GM21786 (cell line): ENCODE measurements around the gene CAPN7.

Source experiments
- ATAC-seq: cut with Tn5 transposase; IDR thresholded peaks from one replicate; pipeline ENCODE4 v1.9.1; 2021; ENCODE audit not compliant: unreplicated experiment

The CAPN7 gene

DNA sequence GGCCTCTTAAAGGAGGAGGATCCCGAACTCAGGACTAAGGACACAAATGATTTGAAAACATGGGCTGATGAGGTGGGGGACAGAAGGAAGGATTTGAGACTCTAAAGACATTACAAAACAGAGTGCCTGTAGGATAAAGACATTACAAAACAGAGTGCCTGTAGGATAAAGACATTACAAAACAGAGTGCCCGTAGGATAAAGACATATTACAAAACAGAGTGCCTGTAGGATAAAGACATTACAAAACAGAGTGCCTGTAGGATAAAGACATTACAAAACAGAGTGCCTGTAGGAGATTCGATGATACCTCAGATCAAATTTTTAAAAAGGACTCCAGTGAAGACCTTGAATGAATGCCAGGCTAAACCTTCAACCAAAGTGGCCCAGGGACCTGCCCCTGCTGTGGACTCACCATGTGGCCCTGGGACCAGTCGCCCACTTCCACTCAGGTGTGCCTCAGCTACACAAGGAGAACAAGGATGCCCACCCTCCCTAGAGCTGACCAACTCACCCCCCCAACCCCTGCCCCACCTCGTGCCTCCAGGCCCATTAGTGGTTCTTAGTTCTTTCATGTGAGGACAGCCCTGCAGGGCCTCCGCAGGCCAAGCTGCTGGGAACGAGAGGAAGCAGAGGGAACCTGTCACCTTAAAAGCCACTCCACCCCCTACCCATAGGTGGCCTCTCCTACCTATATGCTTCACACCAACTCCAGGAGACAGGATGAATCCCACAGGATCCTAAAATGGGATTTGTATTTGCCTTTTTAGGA is 66.6 kb downstream of the CAPN7 start:
- ATAC-seq: no peak

DNA sequence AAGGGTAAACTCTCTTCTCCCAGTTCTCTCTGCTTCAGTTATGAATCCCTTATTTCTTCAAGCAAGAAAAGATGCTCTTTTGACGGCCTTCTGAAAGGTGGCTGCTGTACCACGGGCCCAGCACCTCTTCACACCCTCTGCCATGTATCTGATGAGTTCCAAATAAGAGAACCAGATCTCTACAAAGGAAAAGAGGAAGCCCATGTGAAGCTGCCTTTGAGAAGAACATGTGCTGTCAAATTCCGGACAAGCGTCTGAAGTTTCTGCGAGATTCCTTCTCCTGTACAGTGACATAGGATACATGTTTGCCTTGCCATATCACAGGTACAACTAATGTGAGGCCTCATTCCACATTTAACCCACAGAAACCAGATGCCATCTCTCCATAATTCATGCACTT is 67.2 kb downstream of the CAPN7 start:
- ATAC-seq: no peak

DNA sequence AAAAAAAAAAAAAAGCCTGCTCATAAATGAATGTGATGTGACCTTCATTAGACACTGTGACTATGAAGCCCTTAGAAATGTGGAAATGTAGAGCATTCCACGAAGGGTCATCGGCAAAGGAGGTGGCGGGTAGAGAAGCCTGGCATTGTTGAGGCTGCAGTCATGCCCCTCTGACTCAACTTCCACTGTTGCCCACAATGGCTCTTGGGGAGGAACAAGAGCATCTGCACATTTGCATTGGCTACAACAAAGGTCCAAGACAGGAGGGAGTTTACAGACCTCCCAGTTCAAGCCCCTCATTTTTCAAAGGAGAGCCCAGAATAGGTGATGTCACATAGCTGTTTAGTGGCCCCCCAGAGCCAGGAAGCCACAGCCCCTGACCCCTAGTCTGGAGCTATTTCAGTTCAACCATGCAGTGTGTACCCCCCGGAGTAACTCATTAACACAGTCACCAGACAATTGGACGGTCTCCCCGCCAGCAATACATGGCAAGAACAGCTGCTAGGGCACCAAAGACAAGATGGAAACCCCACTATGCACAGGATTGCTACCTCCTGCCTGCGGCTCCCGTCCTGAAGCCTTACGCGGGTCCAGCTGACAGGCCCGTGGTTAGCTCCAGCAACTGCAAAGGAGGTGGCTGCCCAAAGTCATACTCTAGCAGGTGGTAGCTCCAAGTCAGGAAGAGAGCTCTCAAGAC is 70.1 kb downstream of the CAPN7 start:
- ATAC-seq: no peak

DNA sequence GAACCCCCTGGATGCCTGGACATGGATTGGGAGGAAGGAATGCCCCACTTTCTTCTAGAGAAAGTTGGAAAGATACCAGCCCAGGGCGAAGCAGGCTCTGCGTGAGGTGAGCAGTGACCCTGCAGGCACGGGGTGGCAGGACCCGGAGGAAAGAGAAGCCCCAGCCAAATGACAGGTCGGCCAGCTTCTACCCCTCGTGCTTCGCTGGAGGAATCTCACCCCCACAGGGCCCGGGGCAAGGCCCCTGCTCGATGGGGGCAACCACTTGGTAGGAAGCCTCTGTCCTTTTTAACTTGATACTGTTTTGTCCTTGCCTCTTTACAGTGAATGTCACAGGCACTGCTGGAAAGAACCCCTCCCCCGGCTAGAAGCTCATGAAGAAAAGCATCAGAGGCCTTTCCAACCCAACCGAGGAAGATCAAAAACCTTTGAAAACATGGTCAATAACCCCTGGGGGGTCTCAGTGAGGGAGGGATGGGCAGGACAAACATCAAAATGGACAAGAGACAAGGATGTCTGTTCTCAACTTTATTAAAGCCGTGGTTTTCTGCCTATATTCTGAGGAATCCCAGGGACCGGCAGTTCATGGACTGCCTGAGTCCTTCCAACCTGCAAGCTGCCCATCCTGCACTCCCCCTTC is 71.9 kb downstream of the CAPN7 start:
- ATAC-seq: no peak

DNA sequence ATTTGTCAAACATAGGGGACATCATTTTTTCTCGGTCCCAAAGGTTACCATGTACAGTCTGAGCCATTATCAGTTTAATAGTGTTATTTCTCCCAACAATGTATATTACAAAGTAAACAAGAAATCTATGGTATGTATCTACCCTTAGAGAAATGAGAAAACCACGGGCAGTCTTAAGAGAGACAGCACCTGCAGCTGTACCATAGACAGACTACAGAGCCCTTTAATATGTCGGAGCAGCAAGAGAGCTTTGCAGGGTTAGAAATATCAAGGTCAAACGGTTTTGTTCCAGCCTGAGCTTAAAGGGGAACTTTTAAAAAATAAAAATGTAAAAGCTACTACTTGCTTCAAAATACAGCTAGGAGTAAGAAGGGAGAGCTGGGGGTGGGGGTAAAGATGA is 73.2 kb downstream of the CAPN7 start:
- no peak for ATAC-seq

DNA sequence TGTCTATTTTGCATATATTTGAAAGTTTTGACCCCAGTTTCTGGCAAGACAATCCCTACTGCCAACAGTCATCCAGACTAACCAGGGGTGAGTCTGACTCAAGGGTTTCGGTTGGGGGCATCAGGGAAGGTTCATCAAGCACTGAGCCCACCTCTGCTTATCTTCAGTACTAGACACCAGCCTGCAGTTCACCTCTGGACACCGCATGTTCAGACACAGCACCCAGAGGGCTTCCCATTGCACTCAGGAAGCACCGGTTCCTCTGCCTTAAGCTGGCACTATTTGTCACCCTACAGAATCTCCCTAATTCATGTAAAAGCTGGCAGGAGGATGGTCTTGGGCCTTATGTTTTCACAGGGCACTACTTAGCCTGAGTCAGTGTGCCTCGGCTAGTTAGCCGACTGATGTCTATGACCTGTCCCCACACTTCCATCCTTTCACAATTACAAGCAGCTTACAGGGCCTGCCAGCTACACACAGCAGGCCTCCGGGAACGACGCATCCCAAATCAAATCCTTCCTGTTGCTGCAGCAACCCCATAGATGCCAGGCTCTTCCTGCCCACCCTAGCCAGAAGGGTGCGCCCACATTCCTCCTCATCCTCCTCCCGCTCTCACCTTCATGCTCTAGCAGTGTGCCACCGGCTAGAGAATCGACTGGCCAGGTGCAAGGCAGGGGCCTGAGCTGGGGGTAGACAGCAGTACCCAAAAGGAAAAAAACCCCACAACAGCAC is 73.8 kb downstream of the CAPN7 start:
- no peak for ATAC-seq

DNA sequence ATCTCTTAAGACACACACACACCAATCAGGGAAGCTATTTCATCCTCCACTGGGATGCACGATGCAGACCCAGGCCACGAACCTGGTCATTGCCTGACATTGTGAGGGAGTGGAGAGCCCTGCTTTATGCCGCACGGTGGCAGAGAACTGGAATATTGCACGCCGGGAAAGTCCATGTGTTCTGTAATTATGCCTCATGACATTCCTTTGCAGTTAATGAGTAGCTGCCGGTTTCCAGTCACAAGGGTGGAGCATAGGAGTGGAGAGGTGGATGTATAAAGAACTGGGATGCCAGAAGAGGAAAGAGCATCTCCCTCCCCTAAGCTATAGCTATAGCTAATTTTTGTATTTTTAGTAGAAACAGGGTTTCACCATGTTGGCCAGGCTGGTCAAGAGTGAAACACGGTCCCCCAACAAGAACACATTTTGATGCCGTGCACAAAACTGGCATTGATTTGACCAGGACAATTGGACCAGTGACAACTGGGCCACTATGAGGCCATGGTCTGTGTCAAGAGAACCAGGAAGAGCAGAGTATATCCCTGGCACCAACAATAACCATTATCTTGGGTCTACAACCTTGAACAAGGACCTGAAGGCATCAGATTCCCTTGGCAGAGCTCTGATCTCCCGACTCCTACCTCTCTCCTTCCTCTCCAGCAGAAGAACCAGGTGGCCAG is 74.9 kb downstream of the CAPN7 start:
- no peak for ATAC-seq

DNA sequence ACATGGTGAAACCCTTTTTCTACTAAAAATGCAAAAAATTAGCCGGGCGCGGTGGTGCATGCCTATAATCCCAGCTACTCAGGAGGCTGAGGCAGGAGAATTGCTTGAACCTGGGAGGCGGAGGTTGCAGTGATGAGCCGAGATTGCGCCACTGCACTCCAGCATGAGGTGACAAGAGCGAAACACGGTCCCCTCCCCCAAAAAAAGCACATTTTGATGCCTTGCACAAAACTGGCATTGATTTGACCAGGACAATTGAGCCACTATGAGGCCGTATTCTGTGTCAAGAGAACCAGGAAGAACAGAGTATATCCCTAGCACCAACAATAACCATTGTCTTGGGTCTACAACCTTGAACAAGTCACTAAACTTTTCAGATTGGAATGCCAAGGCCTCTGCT is 75.8 kb downstream of the CAPN7 start:
- ATAC-seq: no peak

DNA sequence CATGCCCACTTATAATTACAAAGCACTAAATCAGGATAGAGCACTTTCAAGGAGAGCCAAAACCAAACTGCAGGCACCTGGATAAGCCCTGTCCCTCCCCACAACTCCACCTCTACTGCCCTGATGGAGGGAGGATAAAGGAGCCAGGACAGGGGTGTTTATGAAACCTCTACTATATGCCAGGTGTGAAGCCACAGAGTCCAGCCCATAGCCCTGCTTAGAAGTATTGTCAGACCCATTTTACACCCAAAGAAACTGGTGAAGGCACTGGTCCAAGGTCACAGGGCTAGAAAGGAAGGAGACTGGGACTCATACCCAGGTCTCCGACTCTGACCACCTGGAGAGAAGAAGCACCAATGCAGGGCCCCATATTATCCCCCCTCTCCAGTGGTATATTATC is 77.7 kb downstream of the CAPN7 start:
- ATAC-seq: no peak

DNA sequence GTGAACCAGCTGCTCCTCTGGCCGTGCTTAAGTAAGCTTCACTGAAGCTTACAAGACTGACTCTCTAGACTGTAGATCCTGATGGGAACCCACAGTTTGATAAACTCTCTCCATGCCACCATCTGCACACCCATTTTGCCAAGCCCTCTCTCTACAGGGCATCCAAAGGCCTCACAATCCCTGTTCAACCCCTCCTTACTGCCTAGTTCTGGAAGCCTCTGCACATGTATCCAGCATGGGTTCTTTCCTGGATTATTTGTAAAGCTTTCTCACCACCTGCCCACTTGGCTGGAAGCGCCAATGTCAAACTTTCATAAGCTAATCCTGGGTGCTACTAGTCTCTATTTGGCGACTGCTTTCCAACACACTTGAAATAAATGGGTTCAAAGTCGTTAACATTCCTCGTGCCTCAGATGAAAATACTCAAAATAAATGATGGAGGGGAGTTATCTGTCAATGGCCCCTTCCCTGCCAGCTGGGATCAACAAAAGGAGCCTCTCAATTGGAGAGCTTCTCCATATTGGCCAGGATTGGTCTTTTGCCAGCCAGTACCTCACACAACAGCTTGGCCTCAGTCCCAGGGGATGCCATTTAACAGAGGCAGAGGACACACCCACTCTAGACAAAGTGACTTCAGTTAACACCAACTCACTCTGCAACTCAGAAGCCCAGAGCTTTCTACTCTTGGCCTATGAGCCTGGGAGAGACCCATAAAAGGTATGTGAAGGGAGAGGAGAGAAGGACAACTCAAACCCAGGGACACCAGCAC is 78.3 kb downstream of the CAPN7 start:
- no peak for ATAC-seq

DNA sequence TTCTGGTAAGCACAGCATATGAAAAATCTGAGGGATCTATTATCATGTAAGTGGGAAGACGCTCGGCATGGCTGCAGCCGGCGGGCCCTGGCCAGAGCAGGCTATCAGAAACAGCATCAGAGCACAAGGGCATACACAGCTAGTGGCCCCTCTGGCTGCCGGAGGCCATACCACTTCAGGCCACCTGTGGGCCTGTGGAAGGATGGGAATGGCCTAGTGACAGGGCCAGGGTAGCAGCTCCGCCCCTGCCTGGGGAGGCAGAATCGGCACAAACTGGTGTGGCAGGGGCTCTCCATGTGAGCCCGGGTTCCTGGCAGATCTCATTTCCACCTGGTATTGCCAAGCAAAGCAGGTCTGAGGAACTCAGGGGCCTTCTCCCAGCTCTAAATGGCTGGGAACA is 80.0 kb downstream of the CAPN7 start:
- no peak for ATAC-seq

DNA sequence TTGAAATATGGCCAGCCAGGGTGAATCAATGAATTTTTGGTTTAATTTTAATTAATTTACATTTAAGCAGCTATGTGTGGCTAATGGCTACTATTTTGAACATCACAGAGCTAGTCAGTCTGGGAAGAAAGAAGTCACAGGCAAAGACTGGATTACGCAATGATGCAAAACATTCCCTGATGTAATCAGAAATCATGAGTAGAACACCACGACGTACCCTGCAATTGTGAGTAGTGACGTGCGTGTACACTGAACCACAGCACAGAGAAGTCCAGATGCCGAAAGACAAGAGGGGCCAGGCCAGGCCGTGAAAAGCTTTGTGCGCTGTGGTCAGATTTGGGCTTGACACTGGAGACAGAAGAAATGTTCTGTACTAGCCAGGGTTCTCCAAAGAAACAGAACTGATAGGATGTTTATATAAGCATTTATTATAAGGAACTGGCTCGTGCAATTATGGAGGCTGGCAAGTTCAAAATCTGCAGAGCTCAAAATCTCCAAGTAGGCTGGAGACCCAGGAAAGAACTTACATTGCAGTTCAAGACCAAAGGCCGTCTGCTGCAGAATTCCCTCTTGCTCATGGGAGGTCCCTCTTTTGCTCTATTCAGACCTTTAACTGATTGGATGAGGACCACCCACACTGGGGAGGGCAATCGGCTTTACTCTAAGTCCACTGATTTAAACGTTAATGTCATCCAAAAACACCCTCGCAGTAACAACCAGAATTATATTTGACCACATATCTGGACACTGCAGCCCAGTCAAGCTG is 81.7 kb downstream of the CAPN7 start:
- no peak for ATAC-seq

DNA sequence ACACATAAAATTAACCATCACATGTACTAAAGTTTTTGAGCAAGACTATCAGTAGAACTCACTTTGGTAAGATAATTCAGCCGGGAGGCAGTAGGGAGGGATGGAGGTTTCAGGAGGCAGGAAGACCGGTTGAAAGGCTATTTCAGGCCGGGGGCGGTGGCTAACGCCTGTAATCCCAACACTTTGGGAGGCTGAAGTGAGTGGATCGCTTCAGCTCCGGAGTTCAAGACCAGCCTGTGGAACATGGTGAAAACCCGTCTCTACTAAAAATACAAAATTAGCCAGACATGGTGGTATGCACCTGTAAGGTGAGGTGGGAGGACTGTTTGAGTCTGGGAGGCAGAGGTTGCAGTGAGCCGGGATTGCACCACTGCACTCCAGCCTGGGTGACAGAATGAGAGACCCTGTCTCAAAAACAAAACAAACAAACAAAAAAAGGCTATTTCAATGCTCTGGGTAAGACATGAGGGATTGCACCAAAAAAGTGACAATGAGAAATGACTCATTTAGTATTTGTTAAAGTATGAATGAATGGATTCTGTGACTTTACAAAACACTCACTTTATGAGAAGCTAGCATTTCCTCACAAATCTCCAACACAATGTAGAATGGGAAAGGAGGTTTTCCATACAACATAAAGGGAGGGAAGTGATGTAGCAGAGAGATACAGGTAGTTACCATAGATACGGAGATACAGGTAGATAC is 82.4 kb downstream of the CAPN7 start:
- ATAC-seq: no peak

DNA sequence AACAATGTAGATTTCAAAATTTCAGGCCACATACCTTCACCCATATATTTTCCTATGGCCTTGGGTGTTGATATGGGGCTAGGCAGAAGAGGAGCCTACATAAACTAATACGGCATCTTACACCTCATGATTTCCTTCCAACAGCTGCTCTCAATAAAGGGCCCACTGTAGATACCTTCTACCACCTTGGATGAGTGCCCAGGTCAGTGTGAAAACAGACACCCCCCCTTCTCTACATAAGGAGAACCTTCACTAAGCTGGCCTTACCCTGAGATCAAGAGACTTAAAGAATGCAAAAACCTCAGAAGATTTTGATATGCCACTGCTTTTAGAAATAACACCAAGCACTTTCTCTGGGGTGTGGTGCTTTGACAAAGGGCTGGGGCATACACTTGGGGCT is 83.6 kb downstream of the CAPN7 start:
- no peak for ATAC-seq

DNA sequence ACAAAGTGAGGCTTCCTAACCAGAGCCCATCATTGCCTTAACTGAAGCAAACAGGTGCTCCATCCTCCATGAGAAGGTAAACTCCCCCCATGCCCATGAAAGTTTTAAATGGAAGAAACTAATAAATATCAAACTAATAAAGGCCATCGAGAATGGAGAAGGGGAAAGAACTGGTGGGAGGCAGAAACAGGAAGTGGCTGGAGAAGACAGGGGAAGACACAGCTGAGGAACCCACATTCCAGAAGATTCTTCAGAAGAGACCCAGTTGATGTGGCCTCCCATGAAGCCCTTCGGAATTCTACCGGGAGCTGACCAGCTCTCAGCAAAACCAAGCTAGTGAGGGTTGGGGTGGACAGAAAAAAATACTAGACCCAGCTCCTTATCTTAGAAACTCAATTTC is 84.7 kb downstream of the CAPN7 start:
- no peak for ATAC-seq

DNA sequence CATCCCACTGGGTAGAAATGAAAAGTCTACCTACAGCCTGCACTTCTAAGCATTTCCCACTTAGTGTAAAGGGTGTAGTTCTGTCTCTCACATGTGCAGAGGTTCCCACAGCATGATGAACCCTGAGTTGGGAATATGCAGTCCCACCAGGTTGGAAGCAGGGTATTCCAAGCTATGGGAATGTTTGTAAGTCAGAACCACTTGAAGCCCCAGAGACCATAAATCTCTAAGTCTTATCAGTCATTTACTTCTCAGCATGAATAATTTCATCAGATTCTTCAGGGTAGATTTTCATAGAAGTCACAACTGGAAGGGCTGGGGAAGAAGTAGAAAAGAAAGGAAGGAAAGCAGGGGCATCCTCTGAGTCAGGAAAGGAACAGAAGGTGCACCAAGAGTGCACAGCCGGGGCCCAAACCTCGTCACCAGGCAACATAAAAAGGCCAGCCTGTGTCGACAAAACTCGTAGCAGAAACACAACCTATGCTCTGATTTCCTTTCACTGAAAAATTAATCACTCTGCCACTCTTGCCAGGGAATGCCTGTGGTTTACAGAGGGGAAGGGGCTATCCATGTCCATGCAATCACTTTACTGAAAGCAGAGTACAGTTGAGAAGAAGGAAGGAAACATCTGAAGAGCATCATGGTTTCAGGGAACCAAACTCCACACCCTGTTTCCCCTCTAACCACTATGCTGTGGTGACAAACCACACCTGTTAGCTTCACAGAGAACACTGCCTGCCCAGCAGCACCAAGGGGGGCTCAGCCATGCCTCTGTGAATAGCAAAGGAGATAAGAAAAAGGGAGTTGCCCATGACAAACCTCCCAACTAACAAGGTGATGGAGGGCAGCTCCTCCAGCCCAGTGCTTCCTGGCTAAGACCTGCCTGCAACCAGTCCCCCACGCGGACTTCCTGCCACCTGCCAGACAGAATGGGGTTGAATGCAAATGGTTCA is 85.8 kb downstream of the CAPN7 start:
- ATAC-seq: peak; percentile 88

DNA sequence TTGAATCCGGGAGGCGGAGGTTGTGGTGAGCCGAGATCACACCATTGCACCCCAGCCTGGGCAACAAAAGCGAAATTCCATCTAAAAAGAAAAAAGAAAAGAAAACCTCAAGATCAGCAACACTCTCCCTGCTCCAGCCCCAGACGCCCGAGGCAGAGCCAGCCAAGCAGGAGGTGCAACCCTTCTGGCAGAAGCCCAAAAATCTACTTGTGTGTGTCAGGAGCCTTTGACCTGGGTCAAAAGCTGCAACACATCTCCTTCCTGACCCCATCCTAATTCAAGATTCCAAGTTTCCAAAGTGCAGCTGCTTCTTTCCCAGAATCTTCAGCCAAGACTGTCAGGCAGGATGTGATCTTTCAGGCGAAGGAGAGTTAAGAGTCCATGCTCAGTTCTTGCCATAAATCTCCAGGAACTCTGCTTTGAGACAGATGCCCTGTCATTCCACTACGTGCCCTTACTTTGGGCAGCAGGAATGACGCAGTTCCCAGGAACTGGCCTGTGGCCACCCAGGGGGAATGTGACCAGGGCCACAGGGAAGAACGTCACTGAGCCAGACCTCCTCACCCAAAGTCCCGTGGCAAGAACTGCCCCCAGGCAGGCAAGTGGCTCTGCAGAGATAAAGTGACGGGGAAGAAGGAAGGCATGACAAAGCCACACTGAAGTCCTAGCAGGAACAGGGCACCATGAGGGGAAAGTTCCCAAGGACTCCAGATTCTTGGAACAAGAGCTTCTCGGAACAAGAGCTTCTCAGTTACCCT is 86.9 kb downstream of the CAPN7 start:
- ATAC-seq: no peak
